ENCODE data around the gene ATP11A.

ATP11A gene

DNA sequence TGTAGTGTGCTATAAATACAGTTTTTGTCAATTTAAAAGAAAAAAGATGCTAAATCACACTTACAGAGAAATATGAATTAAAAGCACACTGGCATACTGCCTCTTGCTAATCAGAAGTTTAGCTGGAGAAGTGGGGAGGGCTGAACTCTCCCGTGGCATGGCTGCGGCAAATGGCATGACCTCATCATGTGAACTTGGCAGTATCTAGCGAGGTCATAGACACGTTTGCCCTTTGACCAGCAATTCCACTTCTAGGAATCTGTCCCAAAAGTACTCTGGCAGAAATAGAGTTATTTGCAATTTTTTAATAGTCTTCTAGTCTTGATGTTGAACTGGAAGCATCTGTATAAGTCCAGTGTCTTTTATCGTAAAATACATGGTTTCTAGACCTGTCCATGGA lies 237.2 kb downstream of the ATP11A start:
- DNase-seq (ENCODE audit: insufficient read length, low spot score): no peak
- no peak for TF ChIP-seq CTCF (IDR thresholded peaks at IDR 0.05; ENCODE audit: insufficient read depth, missing control alignments)
- no peak for FAIRE-seq

GRCh38 chr13:112928020-112928971 lies 238.5 kb downstream of the ATP11A start:
- no peak for DNase-seq (ENCODE audit: insufficient read length, low spot score)
- no peak for TF ChIP-seq CTCF (IDR thresholded peaks at IDR 0.05; ENCODE audit: insufficient read depth, missing control alignments)
- no peak for FAIRE-seq

GRCh38 chr13:112928972-112929782 lies 239.3 kb downstream of the ATP11A start:
- no peak for TF ChIP-seq CTCF (IDR thresholded peaks at IDR 0.05; ENCODE audit: insufficient read depth, missing control alignments)
- DNase-seq (ENCODE audit: insufficient read length, low spot score): no peak
- no peak for FAIRE-seq

DNA sequence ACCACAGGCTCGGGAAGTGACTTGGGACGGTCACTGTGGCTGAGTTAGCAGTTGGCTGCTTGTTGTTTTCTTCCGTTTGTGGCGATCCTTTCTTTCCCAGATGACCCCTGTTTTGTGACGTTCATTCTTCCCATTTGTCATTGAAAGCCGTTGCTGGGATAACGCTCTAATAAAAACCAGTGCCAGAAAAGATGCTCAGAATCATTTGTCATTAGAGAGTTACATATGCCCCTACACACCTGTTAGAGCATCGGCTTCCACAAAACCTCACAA lies 239.9 kb downstream of the ATP11A start:
- TF ChIP-seq CTCF (IDR thresholded peaks at IDR 0.05; ENCODE audit: insufficient read depth, missing control alignments): no peak
- no peak for DNase-seq (ENCODE audit: insufficient read length, low spot score)
- FAIRE-seq: no peak

DNA sequence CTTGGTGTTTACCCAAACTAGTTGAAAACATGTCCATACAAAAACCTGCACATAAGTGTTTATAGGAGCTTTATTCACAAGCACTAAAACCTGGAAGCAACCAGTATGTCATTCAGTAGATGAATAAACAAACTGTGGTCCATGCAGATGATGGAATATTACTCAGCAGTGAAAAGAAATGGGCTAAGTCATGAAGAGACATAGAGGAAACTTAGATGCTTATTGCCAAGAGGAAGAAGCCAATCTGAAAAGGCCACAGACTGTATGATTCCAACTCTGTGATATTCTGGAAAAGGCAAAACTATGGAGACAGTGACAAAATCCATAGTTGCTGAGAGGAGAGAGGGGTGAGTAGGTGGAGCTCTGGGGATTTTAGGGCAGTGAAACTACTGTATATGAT lies 240.4 kb downstream of the ATP11A start:
- TF ChIP-seq CTCF (IDR thresholded peaks at IDR 0.05; ENCODE audit: insufficient read depth, missing control alignments): no peak
- FAIRE-seq (no peak), DNase-seq (ENCODE audit: insufficient read length, low spot score) (no peak)

- TF ChIP-seq CTCF (IDR thresholded peaks at IDR 0.05; ENCODE audit: insufficient read depth, missing control alignments): peak; percentile 52
- DNase-seq (ENCODE audit: insufficient read length, low spot score) (no peak), FAIRE-seq (no peak)
Measured at GRCh38 chr13:112931028-112931934, 241.4 kb downstream of the ATP11A start.
